GM12801 (cell line): Measurements from ENCODE around the gene UTP20.

Experiments used
- CTCF ChIP-seq: IDR thresholded peaks from one replicate; pipeline ENCODE4 v1.5.1; 2011; ENCODE audit warnings: control low read depth; ENCODE audit not compliant: insufficient read length; ENCODE audit errors: extremely low read depth

The UTP20 gene

GRCh38 chr12:101325590-101325989, 45.7 kb downstream of the UTP20 start:
- no peak for TF ChIP-seq CTCF

- no peak for TF ChIP-seq CTCF
Observed at GRCh38 chr12:101327051-101327450, 47.1 kb downstream of the UTP20 start.

GRCh38 chr12:101327546-101327945, 47.6 kb downstream of the UTP20 start:
- TF ChIP-seq CTCF: no peak

GRCh38 chr12:101328917-101329316, 49.0 kb downstream of the UTP20 start:
- no peak for TF ChIP-seq CTCF

GRCh38 chr12:101330631-101331030, 50.7 kb downstream of the UTP20 start:
- TF ChIP-seq CTCF: no peak

GRCh38 chr12:101336437-101336836, 56.5 kb downstream of the UTP20 start:
- no peak for TF ChIP-seq CTCF

- no peak for TF ChIP-seq CTCF
Observed at GRCh38 chr12:101338087-101338486, 58.2 kb downstream of the UTP20 start.

GRCh38 chr12:101343893-101344292, 64.0 kb downstream of the UTP20 start:
- TF ChIP-seq CTCF: no peak
